IPS-20b (cell line): Measurements from ENCODE around the gene IFITM5.

Experiments used
- H3K27ac ChIP-seq: one replicate; pipeline ENCODE4 v1.5.1; 2013; ENCODE audit warnings: low read length
- H3K27me3 ChIP-seq: 2 replicates; pipeline ENCODE4 v1.6.1; 2013; ENCODE audit warnings: mild to moderate bottlenecking, low read length, inconsistent platforms; ENCODE audit not compliant: insufficient read depth
- H3K36me3 ChIP-seq: 2 replicates; pipeline ENCODE4 v1.6.1; 2013; ENCODE audit warnings: low read depth, mild to moderate bottlenecking, inconsistent platforms, low read length, moderate library complexity; ENCODE audit not compliant: insufficient read depth
- H3K4me1 ChIP-seq: 2 replicates; pipeline ENCODE4 v1.6.1; 2013; ENCODE audit warnings: mild to moderate bottlenecking, control low read depth, inconsistent platforms, low read length, moderate library complexity; ENCODE audit not compliant: insufficient read depth
- H3K4me3 ChIP-seq: 2 replicates; pipeline ENCODE4 v1.5.1; 2013; ENCODE audit warnings: mild to moderate bottlenecking, low read length, inconsistent platforms
- H3K9ac ChIP-seq: 2 replicates; pipeline ENCODE4 v1.6.1; 2013; ENCODE audit warnings: low read depth, mild to moderate bottlenecking, inconsistent platforms, low read length, moderate library complexity
- H3K9me3 ChIP-seq: 2 replicates; pipeline ENCODE4 v1.6.1; 2013; ENCODE audit warnings: mild to moderate bottlenecking, low read depth, low read length, inconsistent platforms; ENCODE audit not compliant: insufficient read depth

IFITM5 gene

DNA sequence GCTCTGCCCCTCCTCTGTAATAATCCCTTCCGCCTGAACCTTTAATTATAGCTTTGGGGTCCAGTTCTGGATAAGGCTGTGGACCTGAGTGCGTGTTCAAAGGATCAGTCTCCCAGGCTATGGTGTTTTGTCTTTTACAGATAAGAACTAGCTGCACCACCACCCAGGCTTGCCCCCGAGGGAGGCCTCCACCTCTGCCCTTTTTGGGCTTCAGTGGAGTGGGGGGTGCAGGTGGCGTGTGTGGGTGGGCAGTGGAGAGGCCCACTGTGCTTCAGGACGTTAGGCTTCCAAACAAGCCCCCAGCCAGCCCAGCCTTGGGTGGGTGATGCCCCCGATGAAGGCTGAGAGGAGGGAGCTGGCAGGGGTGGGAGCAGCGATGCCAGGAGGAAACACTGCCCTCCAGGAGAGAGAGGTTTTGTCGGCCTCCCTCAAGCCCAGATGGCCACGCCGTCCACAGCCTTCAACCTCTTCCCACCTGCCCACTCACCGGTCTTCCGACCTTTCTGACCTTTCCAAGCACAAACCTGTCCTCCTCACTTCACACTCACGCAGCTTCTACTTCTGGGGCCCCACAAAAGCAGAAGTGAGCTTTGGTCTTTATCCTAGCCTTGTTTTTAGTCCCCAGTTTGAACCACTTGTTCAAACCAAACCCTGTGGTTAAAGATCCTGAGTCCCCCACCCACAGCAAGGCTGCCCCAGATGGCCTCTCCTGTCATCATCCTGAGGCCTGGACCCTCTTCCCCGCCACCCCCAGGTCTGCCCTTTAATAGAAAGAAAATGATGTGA is 42.2 kb downstream of the IFITM5 start:
- H3K4me3 ChIP-seq: no peak overlapping the region
- H3K27ac ChIP-seq: no peak overlapping the region
- peaks cover 17% of the 10 kb centered on the region for H3K36me3 ChIP-seq
- H3K9me3 ChIP-seq: no peaks in the 10 kb centered on the region; the same call in 1 of the 2 replicates
- H3K4me1 ChIP-seq: no peaks in the 10 kb centered on the region
- H3K27me3 ChIP-seq: no peaks in the 10 kb centered on the region
- no peak overlapping the region for H3K9ac ChIP-seq

DNA sequence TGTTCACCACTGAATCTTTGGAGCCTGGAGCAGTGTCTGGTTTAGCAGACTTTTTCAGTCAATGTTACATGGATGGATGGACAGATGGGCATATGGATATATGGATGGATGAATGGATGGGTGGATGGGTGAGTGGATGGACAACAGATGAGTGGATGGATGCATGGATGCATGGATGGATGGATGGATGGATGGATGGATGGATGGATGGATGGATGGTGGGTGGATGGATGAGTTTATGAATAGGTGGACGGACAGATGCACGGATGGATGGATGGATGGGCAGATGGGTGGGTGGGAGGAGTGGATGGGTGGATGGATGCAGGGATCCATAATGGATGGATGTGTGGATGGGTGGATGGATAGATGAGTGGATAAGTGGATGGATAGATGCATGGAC is 43.5 kb downstream of the IFITM5 start:
- Histone ChIP-seq H3K9ac (no peak overlapping the region), H3K4me1 (no peaks in the 10 kb centered on the region), H3K4me3 (no peak overlapping the region), H3K27me3 (no peaks in the 10 kb centered on the region), H3K27ac (no peak overlapping the region), H3K36me3 (peaks cover 30% of the 10 kb centered on the region), H3K9me3 (no peaks in the 10 kb centered on the region)

- Histone ChIP-seq H3K9me3 (no peaks in the 10 kb centered on the region), H3K36me3 (peaks cover 36% of the 10 kb centered on the region), H3K4me1 (no peaks in the 10 kb centered on the region), H3K9ac (no peak overlapping the region), H3K27ac (no peak overlapping the region), H3K4me3 (no peak overlapping the region), H3K27me3 (no peaks in the 10 kb centered on the region)
These were observed 44.1 kb downstream of the IFITM5 start for GRCh38 chr11:255176-255575.

DNA sequence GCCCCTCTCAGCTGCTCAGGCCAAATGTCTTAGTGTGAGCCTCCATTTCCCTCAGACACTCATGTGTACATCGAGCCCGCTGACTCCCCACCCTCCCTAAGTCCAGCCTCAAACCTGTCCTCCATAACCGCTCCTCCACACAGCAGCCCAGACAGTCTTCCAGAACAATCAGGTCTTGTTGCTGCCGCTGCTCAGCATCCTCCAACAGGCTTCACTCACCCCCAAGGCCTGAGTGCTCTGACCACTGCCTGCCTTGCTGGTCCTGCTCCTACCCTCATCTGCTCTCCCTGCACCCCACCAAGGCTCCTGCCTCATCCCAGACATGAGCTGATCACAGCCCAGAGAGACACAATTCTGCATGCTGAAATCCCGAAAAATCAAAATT is 45.4 kb downstream of the IFITM5 start:
- H3K27me3 ChIP-seq: no peaks in the 10 kb centered on the region
- H3K9ac ChIP-seq: no peak overlapping the region
- peaks cover 45% of the 10 kb centered on the region for H3K36me3 ChIP-seq
- H3K4me1 ChIP-seq: no peaks in the 10 kb centered on the region
- no peak overlapping the region for H3K27ac ChIP-seq
- H3K4me3 ChIP-seq: no peak overlapping the region
- no peaks in the 10 kb centered on the region for H3K9me3 ChIP-seq

DNA sequence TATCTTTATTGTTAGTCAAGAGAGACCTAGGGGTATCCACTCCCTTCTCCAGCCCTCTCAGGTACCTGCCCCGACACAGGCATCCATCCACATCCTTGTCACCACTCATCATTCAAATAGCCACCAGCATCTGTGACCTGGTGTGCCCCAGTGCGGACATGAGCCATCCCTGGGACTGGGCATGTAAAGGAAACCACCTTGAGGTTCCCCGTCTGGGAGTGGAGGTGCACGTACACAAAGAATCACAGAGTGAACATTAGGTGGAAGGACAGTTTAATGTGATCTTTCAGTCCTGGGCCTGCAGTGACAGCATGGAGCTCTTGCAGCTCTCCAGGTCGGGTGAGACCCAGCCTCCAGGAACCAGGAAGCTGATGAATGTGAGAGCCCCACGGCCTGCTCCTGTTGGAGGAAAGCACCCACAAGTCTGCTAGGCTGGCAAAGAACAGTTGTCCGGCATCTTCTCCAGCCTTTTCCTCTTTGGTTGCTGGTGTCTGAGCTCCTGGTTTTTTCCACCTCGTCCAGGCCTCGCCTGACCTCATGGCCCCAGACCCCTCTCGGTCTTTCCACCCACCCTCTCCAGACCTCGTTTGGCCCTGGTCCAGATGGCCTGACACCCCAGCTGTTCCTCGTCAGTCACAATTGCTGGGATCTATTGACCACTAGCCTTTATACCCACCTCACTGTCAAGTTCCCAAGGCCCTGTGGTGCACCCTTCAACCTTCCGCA is 46.0 kb downstream of the IFITM5 start:
- no peaks in the 10 kb centered on the region for H3K4me1 ChIP-seq
- no peak overlapping the region for H3K9ac ChIP-seq
- H3K36me3 ChIP-seq: peaks cover 51% of the 10 kb centered on the region
- no peaks in the 10 kb centered on the region for H3K9me3 ChIP-seq
- H3K27me3 ChIP-seq: no peaks in the 10 kb centered on the region
- H3K4me3 ChIP-seq: no peak overlapping the region
- H3K27ac ChIP-seq: no peak overlapping the region

DNA sequence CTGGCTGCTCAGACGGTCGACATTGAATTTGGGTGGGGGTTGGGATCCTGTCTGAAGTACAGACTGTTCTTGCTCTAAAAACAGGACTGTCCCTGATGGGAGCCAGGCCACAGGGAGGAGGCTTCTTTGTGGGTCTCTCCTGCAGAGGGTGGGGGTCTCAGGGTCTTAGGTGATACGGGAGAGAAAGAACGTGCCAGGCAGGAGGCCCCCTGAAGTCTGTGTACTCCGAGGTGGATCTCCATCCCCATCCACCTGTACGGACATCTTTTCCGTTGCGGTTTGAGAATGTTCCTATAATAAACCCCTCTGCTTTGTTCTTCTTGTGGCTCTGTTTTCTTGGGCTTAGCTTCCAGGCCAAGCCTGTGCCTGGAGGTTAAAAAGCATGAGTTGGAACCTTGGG is 46.7 kb downstream of the IFITM5 start:
- Histone ChIP-seq H3K4me3 (no peak overlapping the region), H3K36me3 (peaks cover 57% of the 10 kb centered on the region), H3K27ac (no peak overlapping the region), H3K9me3 (no peaks in the 10 kb centered on the region), H3K9ac (no peak overlapping the region), H3K27me3 (no peaks in the 10 kb centered on the region), H3K4me1 (no peaks in the 10 kb centered on the region)

GRCh38 chr11:251550-251949 is 47.8 kb downstream of the IFITM5 start:
- Histone ChIP-seq H3K4me3 (no peak overlapping the region), H3K9me3 (no peaks in the 10 kb centered on the region), H3K27me3 (no peaks in the 10 kb centered on the region), H3K4me1 (no peaks in the 10 kb centered on the region), H3K9ac (no peak overlapping the region), H3K36me3 (peaks cover 68% of the 10 kb centered on the region), H3K27ac (no peak overlapping the region)

DNA sequence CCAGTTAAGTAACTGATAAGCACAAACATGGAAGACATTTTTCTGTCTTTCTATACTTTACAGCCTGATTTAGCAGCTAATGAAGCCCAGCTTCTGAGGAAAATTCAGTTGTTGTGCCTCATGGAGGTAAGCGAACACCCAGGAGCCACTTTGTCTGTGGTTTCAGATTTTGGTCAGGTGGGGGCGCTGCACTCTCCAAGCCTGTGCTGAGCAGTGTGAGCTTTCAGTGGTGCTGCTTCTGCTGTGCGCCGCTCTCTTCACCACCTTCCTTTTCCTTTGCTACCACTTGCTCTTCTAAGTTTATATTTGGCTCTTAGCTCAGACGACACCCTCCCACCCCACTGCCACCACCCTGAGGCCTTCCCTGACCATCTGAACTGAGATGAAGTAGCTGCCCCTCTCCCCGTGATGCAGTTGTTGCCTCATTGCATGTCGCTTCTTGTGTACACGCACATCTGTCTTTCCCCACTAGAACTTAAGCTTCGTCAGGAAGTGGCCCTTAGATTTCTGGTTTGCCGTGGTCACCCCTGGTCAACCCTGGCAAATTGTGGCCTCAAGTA is 48.5 kb downstream of the IFITM5 start:
- Histone ChIP-seq H3K36me3 (peaks cover 75% of the 10 kb centered on the region), H3K9ac (no peak overlapping the region), H3K27me3 (no peaks in the 10 kb centered on the region), H3K9me3 (no peaks in the 10 kb centered on the region), H3K4me3 (no peak overlapping the region), H3K4me1 (no peaks in the 10 kb centered on the region), H3K27ac (no peak overlapping the region)

DNA sequence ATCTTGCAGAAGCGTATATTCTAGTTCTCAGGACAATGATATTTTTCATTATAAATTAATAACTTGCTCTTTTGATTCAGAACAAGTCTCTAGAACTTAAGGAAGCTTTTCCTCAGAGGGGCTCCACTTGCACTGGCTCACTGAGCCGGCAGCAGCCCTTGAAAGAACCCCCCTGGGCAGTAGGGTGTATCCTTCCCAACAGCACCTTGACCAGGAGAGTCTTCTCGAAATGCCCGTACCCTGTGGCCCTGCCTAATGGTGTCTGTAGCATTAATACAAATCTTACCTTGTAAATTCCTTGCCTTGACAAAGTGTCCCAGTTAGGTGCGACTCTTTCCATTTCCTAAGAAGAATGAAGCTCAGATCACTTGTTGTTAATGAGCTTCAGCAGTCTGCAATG is 49.1 kb downstream of the IFITM5 start:
- H3K4me3 ChIP-seq: no peak overlapping the region
- H3K36me3 ChIP-seq: peaks cover 81% of the 10 kb centered on the region
- H3K27me3 ChIP-seq: no peaks in the 10 kb centered on the region
- no peaks in the 10 kb centered on the region for H3K4me1 ChIP-seq
- no peak overlapping the region for H3K9ac ChIP-seq
- no peaks in the 10 kb centered on the region for H3K9me3 ChIP-seq
- no peak overlapping the region for H3K27ac ChIP-seq

GRCh38 chr11:249062-249461 is 50.3 kb downstream of the IFITM5 start:
- Histone ChIP-seq H3K27ac (no peak overlapping the region), H3K9ac (no peak overlapping the region), H3K9me3 (no peaks in the 10 kb centered on the region), H3K4me3 (no peak overlapping the region), H3K27me3 (no peaks in the 10 kb centered on the region), H3K36me3 (peaks cover 93% of the 10 kb centered on the region), H3K4me1 (no peaks in the 10 kb centered on the region)
